Fibroblast of skin of abdomen (primary cell): ENCODE measurements around the gene CD207.

ENCODE experiments used
- DNase-seq: peaks from one replicate; pipeline ENCODE4 v3.0.0-alpha.2; 2013

Gene CD207

GRCh38 chr2:70793450-70793849 lies 42.2 kb downstream of the CD207 start:
- DNase-seq: no peak

- no peak for DNase-seq
These were observed 45.3 kb downstream of the CD207 start, which contains the start of gene FIGLA for GRCh38 chr2:70790136-70790828. FIGLA (minus strand) TSS chr2:70790643; CDS start chr2:70790638, 5 bp downstream.

- peak; percentile 56 for DNase-seq
These were observed 46.1 kb downstream of the CD207 start for GRCh38 chr2:70789304-70790135.

GRCh38 chr2:70785137-70785911 lies 50.3 kb downstream of the CD207 start:
- DNase-seq: peak; percentile 40

GRCh38 chr2:70784320-70784719 lies 51.3 kb downstream of the CD207 start:
- DNase-seq: no peak
